HG03175 (cell line): ENCODE data around the gene TSPEAR.

ENCODE experiments used
- ATAC-seq: cut with Tn5 transposase; IDR thresholded peaks from one replicate; pipeline ENCODE4 v1.9.1; 2021; ENCODE audit warnings: mild to moderate bottlenecking, moderate library complexity; ENCODE audit not compliant: unreplicated experiment

The TSPEAR gene

DNA sequence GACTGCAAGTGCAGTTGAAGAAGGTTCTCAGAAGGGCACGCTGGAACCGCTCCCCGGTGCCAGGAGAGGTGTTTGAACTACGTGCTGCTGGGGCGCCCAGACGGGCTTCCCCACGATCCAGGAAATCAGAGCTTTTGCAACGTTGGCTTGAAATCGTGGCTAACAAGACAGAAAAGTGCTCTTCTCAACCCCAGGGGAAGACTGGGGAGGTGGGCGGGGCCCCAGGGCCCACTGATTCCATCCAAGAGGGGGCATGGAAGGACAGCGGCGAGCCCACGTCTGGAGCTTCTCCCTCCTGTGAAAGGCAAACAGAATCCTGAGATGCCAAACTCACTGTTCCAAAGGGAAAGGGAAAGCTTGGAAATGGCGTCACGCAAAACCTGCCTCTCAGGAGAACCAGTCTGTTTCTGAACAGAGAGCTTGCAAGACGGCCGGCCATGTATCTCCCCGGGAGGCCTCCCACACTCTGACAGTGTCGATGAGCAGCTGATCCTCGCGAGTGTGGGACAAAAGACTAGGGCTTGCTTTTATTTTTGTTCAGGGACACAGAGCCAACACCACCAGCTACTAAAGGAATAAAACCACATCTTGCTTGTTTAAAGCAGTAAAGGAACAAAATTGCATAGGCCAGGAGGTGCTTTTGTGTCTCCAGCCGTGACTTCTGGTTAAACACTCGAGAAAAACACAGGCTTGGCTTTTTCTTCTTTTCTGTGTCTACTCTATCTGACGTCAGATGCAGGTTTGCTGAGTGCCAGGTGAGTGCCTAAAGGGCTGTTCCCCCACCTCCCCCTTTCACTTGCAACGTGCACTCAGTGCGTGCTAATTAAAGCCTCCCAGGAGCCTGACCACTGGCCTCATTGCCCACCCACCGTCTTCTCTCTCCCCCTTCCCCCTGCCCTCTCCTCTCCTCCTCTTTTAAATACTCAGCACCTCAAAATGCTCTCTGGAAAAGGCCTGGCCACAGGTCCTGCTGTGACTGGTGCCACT lies 214.5 kb downstream of the TSPEAR start:
- ATAC-seq: no peak

DNA sequence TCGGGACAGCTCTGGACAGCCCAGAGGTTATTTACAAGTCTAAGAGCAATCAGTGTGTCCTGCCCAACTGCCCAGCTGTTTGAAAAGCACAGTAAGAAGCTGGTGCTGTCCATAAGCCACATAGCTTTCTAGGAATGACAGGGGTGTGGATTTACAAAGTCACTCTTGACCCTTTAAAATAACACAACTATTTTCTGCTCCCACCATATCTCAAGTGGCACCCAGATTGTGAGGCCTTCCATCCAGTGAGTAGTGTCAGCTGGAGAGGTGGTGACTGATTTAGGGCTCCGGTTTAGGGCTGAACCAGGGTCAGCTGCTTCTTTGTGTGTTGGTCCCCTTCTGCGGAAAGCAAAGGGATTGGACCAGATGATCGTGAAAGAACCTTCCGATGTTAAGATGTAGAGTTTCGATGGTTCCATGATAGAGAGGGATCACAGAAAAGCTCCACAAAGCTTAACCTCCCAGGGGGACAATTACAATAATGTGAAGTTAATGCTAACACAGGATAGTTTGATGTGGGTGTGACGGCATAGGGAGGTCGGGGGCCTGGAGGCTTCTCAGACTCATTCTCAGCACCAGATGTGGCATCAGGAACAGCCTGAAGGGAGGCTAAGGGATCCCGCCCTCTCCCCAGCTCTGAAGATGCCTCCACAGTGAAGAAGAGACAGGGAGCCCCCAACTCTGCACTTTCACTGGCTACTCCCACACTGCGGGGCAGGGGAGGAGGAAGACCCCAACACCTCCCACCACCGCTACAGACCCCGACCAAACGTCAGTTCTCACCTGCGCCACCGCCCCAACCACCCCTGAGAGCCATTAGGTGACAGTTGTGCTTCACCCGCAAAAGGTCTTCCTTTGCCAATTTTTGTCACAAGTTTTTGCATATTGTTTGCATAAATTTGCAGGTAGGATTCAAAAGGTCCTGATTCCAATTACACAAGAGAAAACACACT lies 215.5 kb downstream of the TSPEAR start:
- no peak for ATAC-seq

GRCh38 chr21:44494956-44495355 lies 216.4 kb downstream of the TSPEAR start:
- ATAC-seq: no peak

- no peak for ATAC-seq
These were observed 217.0 kb downstream of the TSPEAR start for GRCh38 chr21:44494418-44494817.

DNA sequence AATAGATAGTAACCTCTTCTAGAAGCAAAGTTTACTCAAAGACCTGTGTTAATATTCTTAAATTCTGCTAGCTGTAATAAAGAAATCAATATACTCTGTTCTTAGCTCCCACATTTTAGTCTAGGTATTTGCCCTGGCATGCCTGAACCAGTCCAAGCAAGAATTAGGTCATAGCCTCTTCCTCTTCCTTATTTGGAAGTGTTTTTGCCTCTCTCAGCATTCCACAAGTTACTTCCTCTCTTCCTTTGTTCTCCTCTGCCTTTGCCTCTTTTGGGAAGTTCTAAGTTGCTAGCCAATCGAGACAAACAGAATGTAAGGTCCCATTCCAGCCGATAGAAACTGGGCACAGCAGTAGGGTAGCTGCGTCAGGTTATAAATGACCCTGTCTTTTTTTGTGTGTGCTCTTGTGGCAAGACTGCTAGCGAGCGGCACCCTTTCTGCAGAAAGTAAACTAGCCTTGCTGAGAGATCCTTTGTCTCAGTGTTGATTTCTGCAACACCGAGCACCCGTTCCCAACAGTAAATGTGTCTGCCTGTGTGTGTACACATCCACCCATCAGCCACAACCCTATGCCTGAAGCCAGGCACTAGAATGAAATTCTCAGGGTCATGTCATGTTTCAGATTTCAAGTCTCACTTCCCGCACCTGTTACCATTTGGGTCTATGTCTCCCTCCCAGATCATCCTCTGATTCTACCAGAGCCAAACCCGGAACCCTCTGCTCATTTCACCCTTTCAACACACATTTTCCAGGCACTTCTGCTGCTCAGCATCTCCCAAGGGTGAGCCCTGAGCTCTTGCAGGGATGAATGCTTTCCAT lies 218.6 kb downstream of the TSPEAR start:
- no peak for ATAC-seq

DNA sequence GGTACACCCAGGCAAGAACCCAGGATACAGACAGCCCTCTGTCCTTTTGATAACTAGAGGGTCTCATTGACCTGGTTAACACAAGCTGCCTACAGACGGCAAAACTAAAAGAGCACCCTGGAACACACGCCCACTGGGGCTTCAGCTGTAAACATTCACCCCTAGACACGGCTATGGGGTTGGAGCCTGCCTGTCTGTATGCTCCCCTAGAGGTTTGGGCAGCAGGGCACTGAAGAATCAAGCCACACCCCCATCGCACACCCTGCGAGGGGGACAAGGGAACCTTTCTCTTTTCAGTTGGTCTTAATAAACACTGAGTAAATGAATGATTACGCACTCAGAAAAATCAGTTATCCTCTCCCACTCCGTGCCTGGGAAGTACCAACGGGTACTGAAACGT lies 220.6 kb downstream of the TSPEAR start:
- no peak for ATAC-seq

DNA sequence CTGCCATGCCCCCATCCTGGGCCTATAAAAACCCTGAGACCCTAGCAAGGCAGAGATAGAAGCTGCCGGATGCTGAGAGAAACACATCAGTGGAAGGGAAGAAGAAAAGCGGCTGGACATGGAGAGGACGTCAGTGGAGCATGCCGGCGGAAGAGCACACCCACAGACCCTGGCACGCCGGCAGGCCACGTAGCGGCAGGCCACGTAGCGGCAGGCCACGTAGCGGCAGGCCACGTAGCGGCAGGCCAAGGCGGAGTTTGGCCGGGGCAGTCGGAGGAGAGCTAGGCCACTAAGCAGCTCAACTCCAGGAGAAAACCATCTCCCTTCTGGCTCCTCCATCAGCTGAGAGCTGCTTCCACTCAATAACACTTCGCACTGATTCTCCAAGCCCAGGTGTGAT lies 221.0 kb downstream of the TSPEAR start:
- ATAC-seq: no peak

- no peak for ATAC-seq
These were observed 221.4 kb downstream of the TSPEAR start for GRCh38 chr21:44489962-44490361.

- no peak for ATAC-seq
These were observed 223.5 kb downstream of the TSPEAR start for GRCh38 chr21:44487831-44488230.

DNA sequence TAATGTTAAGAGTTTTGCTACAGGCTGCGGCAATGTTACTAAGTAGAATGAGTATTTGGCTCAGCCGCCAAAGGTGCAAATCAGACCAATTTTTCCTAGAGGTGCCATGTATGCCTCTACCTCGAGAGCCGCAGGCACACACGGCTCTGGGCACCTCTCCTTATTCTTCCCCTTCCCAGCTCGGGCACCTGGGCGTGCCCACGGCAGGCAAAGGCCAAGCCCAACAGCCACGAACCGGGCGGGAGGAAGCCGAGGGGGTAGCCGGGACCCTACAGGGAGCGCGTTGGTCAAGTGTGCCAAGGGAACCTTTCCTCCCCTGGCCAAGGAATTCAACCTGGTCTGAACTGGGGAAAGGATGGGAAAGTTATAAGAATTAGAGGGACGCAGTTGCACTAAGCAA lies 225.1 kb downstream of the TSPEAR start:
- ATAC-seq: no peak

- no peak for ATAC-seq
These were observed 225.6 kb downstream of the TSPEAR start for GRCh38 chr21:44485796-44486195.

- ATAC-seq: no peak
These were observed 226.0 kb downstream of the TSPEAR start for GRCh38 chr21:44485254-44485793.

DNA sequence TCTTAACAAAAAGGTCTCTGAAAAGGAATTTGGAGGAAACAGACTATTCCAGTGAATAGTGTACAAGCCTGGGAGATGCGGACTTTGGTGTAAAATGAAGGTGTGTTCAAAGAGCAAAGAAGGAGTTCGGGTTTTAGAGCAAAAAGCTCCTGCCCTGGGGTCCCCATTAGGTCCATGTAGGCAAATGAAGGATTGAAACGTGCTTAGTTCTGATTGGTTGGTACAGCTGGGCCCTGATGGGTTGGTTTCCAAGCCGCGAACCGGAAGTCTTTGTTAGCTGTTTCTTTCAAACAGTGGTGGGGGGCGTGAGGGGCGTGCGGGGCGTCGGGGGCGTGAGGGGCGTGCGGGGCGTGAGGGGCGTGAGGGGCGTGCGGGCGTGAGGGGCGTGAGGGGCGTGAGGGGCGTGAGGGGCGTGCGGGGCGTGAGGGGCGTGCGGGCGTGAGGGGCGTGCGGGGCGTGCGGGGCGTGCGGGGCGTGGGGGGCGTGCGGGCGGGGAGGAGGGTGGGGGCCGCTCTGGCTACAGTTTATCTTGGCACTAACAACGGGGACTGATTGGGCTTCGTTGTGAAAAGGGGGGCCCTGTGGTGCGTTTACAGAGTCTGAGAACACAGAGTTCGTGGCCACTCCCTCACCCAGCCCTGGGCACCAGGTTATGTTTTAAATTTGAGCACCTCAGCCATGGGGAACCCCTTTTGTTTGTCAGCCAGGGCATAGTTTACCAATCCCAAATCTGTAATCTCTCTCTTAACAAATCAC lies 226.7 kb downstream of the TSPEAR start:
- ATAC-seq: no peak

GRCh38 chr21:44483288-44484237 lies 227.8 kb downstream of the TSPEAR start:
- no peak for ATAC-seq

- no peak for ATAC-seq
These were observed 228.6 kb downstream of the TSPEAR start for GRCh38 chr21:44482581-44483287.

- no peak for ATAC-seq
These were observed 230.9 kb downstream of the TSPEAR start for GRCh38 chr21:44480200-44481053.
